A549 (cell line): ENCODE results near the gene SKA2. TPM values are rescaled to one million over a fixed set of nuclear protein-coding genes. Genes with fewer than 3 reads are reported as not detected.
A peak's percentile ranks its signal among the peaks of the same experiment; 100 is the strongest.

Source experiments
- ATAC-seq, 2 experiments: fragments of 200-7000 bp in 1 of 2; fragments of >200 bp in 1 of 2; cut with Nextera tagmentation in 1 of 2; cut with Tn5 transposase in 1 of 2; 3 replicates each; pipeline versions ENCODE4 v1.8.0 to v1.9.1; 2018 to 2020; ENCODE audit warnings: mild to moderate bottlenecking in 1 of 2, moderate library complexity in 1 of 2
- CTCF ChIA-PET: fragments of 300-600 bp; sonication (Branson Sonifier 250); formaldehyde crosslinking; extraction: SDS; loops from one replicate; lab custom pipeline; 2021; ENCODE audit warnings: antibody characterized with exemption, inconsistent platforms; lab: Yijun Ruan, JAX
- POLR2A ChIA-PET: fragments of 350-600 bp; formaldehyde crosslinking; extraction: SDS; loops from one replicate; lab custom pipeline; 2021; ENCODE audit warnings: antibody characterized with exemption, inconsistent platforms; lab: Yijun Ruan, JAX
- DNase-seq, 2 experiments: peaks; one replicate each; pipeline versions ENCODE4 v3.0.0 to v3.0.0-alpha.2; 2011 to 2016; ENCODE audit warnings: low read depth in 1 of 2, low spot score in 1 of 2
- FAIRE-seq: peaks from 2 replicates; lab custom pipeline; 2011; peaks lifted over from hg19 to GRCh38; lab: Jason Lieb, UNC
- H3K27ac ChIP-seq, 2 experiments: fragments of >200 bp; sonication (Bioruptor Twin); formaldehyde crosslinking; 3 replicates each; pipeline ENCODE4 v1.5.1; 2016 to 2017
- H3K4me1 ChIP-seq: fragments of >200 bp; sonication (Bioruptor Twin); formaldehyde crosslinking; 3 replicates; pipeline ENCODE4 v1.6.1; 2016
- H3K4me2 ChIP-seq: fragments of >200 bp; sonication (Bioruptor Twin); formaldehyde crosslinking; 3 replicates; pipeline ENCODE4 v1.6.1; 2016
- H3K4me3 ChIP-seq: fragments of >200 bp; sonication (Bioruptor Twin); formaldehyde crosslinking; 3 replicates; pipeline ENCODE4 v1.5.1; 2016
- H3K9me3 ChIP-seq: fragments of >200 bp; sonication (Bioruptor Twin); formaldehyde crosslinking; 3 replicates; pipeline ENCODE4 v1.6.1; 2016
- CHD2 ChIP-seq: fragments of 150-350 bp; IDR thresholded peaks from 2 replicates; pipeline ENCODE4 v1.6.1; 2014; ENCODE audit warnings: low read length; ENCODE audit not compliant: partially characterized antibody
- CHD4 ChIP-seq: fragments of 200-600 bp; sonication (generic); IDR thresholded peaks from 2 replicates; pipeline ENCODE4 v1.6.1; 2016; ENCODE audit warnings: antibody characterized with exemption, mild to moderate bottlenecking, borderline replicate concordance
- ESRRA ChIP-seq: fragments of 150-350 bp; IDR thresholded peaks from 2 replicates; pipeline ENCODE4 v1.6.1; 2014; ENCODE audit warnings: mild to moderate bottlenecking, low read length, borderline replicate concordance
- FOSB ChIP-seq: fragments of 250-450 bp; sonication (Bioruptor Pico); IDR thresholded peaks from 2 replicates; pipeline ENCODE4 v1.5.0; 2020; ENCODE audit warnings: mild to moderate bottlenecking, moderate library complexity
- FOSL2 ChIP-seq, 2 experiments: fragments of 450-650 bp in 1 of 2; fragments of >200 bp in 1 of 2; sonication (Bioruptor Twin) in 1 of 2; formaldehyde crosslinking; IDR thresholded peaks; 2 replicates each; pipeline versions ENCODE4 v1.5.0 to v1.6.1; 2016 to 2020; ENCODE audit warnings: mild to moderate bottlenecking in 1 of 2, moderate library complexity in 1 of 2
- FOXS1 ChIP-seq: fragments of 250-450 bp; sonication (Bioruptor Pico); IDR thresholded peaks from 2 replicates; pipeline ENCODE4 v1.5.0; 2020; ENCODE audit warnings: mild to moderate bottlenecking, moderate library complexity
- GATA3 ChIP-seq: IDR thresholded peaks from 2 replicates; pipeline ENCODE4 v1.6.1; 2012; ENCODE audit warnings: borderline replicate concordance
- HEYL ChIP-seq: fragments of 250-450 bp; sonication (Bioruptor Pico); IDR thresholded peaks from 2 replicates; pipeline ENCODE4 v1.8.0; 2021; ENCODE audit warnings: mild to moderate bottlenecking, moderate library complexity
- HOXA7 ChIP-seq: fragments of 250-450 bp; sonication (Bioruptor Pico); IDR thresholded peaks from 2 replicates; pipeline ENCODE4 v1.5.0; 2020; ENCODE audit warnings: mild to moderate bottlenecking, moderate library complexity
- HOXB13 ChIP-seq: fragments of 250-450 bp; sonication (Bioruptor Pico); IDR thresholded peaks from 2 replicates; pipeline ENCODE4 v1.5.0; 2020; ENCODE audit warnings: low read depth, mild to moderate bottlenecking, moderate library complexity
- HOXB5 ChIP-seq: fragments of 250-450 bp; sonication (Bioruptor Pico); IDR thresholded peaks from 2 replicates; pipeline ENCODE4 v1.5.0; 2020; ENCODE audit warnings: mild to moderate bottlenecking, moderate library complexity
- KDM1A ChIP-seq: fragments of 200-600 bp; sonication (generic); IDR thresholded peaks from 2 replicates; pipeline ENCODE4 v1.6.1; 2016; ENCODE audit warnings: low read depth, mild to moderate bottlenecking
- MAZ ChIP-seq: fragments of 150-350 bp; IDR thresholded peaks from 2 replicates; pipeline ENCODE4 v1.6.1; 2014; ENCODE audit warnings: antibody characterized with exemption, low read depth, low read length, borderline replicate concordance
- MYC ChIP-seq: IDR thresholded peaks from 2 replicates; pipeline ENCODE4 v1.6.1; 2012; ENCODE audit warnings: mild to moderate bottlenecking, inconsistent platforms, low read length, improper control_type of control experiment, borderline replicate concordance
- PHF8 ChIP-seq: fragments of 200-600 bp; sonication (generic); IDR thresholded peaks from 2 replicates; pipeline ENCODE4 v1.6.1; 2016; ENCODE audit warnings: low read depth, mild to moderate bottlenecking, antibody characterized with exemption, moderate library complexity, borderline replicate concordance
- POLR2AphosphoS2 ChIP-seq: conservative IDR thresholded peaks from 2 replicates; pipeline ENCODE4 v1.6.1; 2012; ENCODE audit warnings: low read length, improper control_type of control experiment, inconsistent platforms
- RAD21 ChIP-seq, 2 experiments: fragments of >200 bp in 1 of 2; sonication (Bioruptor Twin) in 1 of 2; formaldehyde crosslinking in 1 of 2; IDR thresholded peaks in 1 of 2; conservative IDR thresholded peaks in 1 of 2; 2 replicates in 1 of 2; 3 replicates in 1 of 2; pipeline ENCODE4 v1.6.1; 2012 to 2018; ENCODE audit warnings: inconsistent platforms in 1 of 2
- RCOR1 ChIP-seq: fragments of 150-350 bp; IDR thresholded peaks from 2 replicates; pipeline ENCODE4 v1.6.1; 2014; ENCODE audit warnings: antibody characterized with exemption, low read length, low read depth
- RFX5 ChIP-seq: fragments of 450-650 bp; IDR thresholded peaks from 2 replicates; pipeline ENCODE4 v1.7.1; 2014; ENCODE audit warnings: antibody characterized with exemption, mild to moderate bottlenecking, moderate library complexity
- RNF2 ChIP-seq: fragments of 200-600 bp; sonication (generic); IDR thresholded peaks from 2 replicates; pipeline ENCODE4 v1.6.1; 2016; ENCODE audit warnings: low read depth, mild to moderate bottlenecking, antibody characterized with exemption, moderate library complexity, borderline replicate concordance
- SMC3 ChIP-seq: fragments of >200 bp; sonication (Bioruptor Twin); formaldehyde crosslinking; IDR thresholded peaks from 3 replicates; pipeline ENCODE4 v1.6.1; 2018; ENCODE audit warnings: inconsistent platforms
- SREBF2 ChIP-seq: fragments of 450-650 bp; IDR thresholded peaks from 2 replicates; pipeline ENCODE4 v1.6.1; 2014; ENCODE audit warnings: mild to moderate bottlenecking, moderate library complexity
- ZC3H11A ChIP-seq: fragments of 450-650 bp; IDR thresholded peaks from 2 replicates; pipeline ENCODE4 v1.6.1; 2014; ENCODE audit warnings: antibody characterized with exemption, mild to moderate bottlenecking
- ZSCAN20 ChIP-seq: fragments of 250-450 bp; sonication (Bioruptor Pico); IDR thresholded peaks from 2 replicates; pipeline ENCODE4 v1.8.0; 2022; ENCODE audit warnings: mild to moderate bottlenecking, moderate library complexity
- WGBS: methylation state at CpG from one replicate; pipeline ENCODE4 v1.1.6; 2017; ENCODE audit errors: missing lambda C conversion rate; 5-methylcytosine and 5-hydroxymethylcytosine counted together
- polyA plus RNA-seq, 4 experiments: library from polyadenylated mRNA; depleted of rRNA in 3 of 4; stranded (reverse); fragments of >200 nt; fragmentation: RNase III in 1 of 4; extraction: RNeasy Plus Mini Kit Qiagen cat#74134 plus additional on column Dnase treatment in 1 of 4; gene quantifications; 2 replicates in 3 of 4; 3 replicates in 1 of 4; pipeline ENCODE4 v1.2.3, GENCODE V29; 2011 to 2017
- TF ChIP-seq, protein P1 (sequence below): IDR thresholded peaks from 2 replicates; pipeline ENCODE4 v1.6.1; 2012

SKA2 gene
- polyA plus RNA-seq, 2 of the 4 experiments (the other 2 are of a cell fraction): 59.6 to 147 TPM

DNA sequence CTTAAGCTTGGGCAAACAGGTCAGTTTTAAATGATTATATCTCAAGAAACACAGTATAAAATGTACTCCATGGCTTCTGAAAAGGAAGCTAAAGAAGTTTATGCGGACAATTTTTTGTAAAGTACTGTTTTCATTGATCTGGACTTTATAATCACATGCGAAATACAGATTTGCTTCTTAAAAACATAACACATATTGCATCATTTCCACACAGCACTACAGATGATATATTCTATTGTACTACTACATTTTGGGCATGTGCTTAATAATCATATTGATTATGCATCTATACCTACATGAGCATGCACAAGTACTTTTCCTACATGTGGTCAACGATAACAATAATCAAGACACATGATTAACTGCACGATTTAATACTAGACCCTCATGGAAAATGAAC lies 70.8 kb downstream of the SKA2 start:
- TF ChIP-seq RAD21 (conservative IDR thresholded peaks at IDR 0.05 in 1 of 2, IDR thresholded peaks at IDR 0.05 in 1 of 2): no peak
- no peak for TF ChIP-seq POLR2AphosphoS2
- no peak for TF ChIP-seq CHD2
- no peak for TF ChIP-seq RNF2
- no peak for TF ChIP-seq ESRRA
- TF ChIP-seq RFX5: no peak
- no peaks in the 10 kb centered on the region for H3K9me3 ChIP-seq
- POLR2A ChIA-PET: no interaction called here
- CTCF ChIA-PET: no interaction called here
- no peak overlapping the region for H3K4me2 ChIP-seq
- H3K4me3 ChIP-seq: no peak overlapping the region
- WGBS: 90% methylated on average over 4 of the region's 4 CpGs
- ATAC-seq: no peak
- no peak overlapping the region for H3K27ac ChIP-seq
- DNase-seq: no peak
- H3K4me1 ChIP-seq: no peaks in the 10 kb centered on the region
- peak; percentile 13 for FAIRE-seq

DNA sequence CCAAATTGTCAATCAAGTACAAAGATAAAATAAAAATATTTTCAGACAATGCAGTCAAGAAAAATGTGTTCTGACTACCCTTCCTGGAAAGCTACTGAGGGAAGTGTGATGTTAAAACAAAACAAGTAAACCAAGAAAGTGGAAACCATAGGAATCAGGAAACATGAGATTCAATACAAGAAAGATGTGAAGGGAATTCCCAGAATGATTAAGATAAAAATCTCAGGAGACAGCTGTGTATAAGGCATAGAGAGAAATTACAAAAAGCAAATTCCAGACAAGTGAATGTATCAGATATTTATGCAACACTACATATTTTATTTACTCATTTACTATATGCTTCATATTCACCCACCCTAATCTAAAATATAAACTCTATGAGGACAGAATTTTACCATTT lies 80.5 kb downstream of the SKA2 start:
- Histone ChIP-seq H3K27ac (no peak overlapping the region), H3K4me3 (no peak overlapping the region), H3K4me2 (no peak overlapping the region), H3K4me1 (peaks cover 8% of the 10 kb centered on the region; the same call in 2 of the 3 replicates), H3K9me3 (no peaks in the 10 kb centered on the region)
- CTCF ChIA-PET: interaction anchor here (0.6 to 1.2 kb wide), 2 partner anchors 15 to 104 kb away, joined by 3 to 4 read pairs; no protein-coding TSS in a partner anchor
- DNase-seq (peak in 1 of 2 experiments; percentile 13), ATAC-seq (peak in 1 of 2 experiments; percentile 50; a peak in 2 of 6 replicates), FAIRE-seq (no peak)
- POLR2A ChIA-PET: no interaction called here
- TF ChIP-seq GATA3 (peak; percentile 38; the same call in 1 of the 2 replicates), ZC3H11A (no peak), HOXB13 (CRISPR knock-in tag) (no peak), SMC3 (no peak), HEYL (CRISPR knock-in tag) (no peak), FOXS1 (CRISPR knock-in tag) (no peak), ESRRA (no peak), FOSB (CRISPR knock-in tag) (no peak), KDM1A (no peak), SREBF2 (no peak), CHD4 (no peak), FOSL2 (IDR thresholded peaks at IDR 0.05) (no peak), FOSL2 (CRISPR knock-in tag; IDR thresholded peaks at IDR 0.05) (peak; percentile 63), HOXB5 (no peak), RFX5 (no peak), MAZ (no peak)

- FAIRE-seq: peak; percentile 70
- WGBS: 97% methylated on average over 1 of the region's 1 CpG
- POLR2A ChIA-PET: no interaction called here
- Histone ChIP-seq H3K9me3 (no peaks in the 10 kb centered on the region), H3K27ac (no peak overlapping the region), H3K4me1 (peaks cover 8% of the 10 kb centered on the region; the same call in 2 of the 3 replicates), H3K4me3 (no peak overlapping the region), H3K4me2 (no peak overlapping the region)
- TF ChIP-seq FOSB (CRISPR knock-in tag) (no peak), HOXA7 (no peak), PHF8 (no peak)
- DNase-seq: no peak
- no peak for ATAC-seq
- CTCF ChIA-PET: interaction anchor here (0.6 to 1.2 kb wide), 2 partner anchors 14 to 104 kb away, joined by 3 to 4 read pairs; no protein-coding TSS in a partner anchor
Measured at GRCh38 chr17:59073972-59074371, 81.0 kb downstream of the SKA2 start.

- ATAC-seq (no peak), DNase-seq (no peak), FAIRE-seq (no peak)
- TF ChIP-seq HOXB5 (no peak), RAD21 (conservative IDR thresholded peaks at IDR 0.05 in 1 of 2, IDR thresholded peaks at IDR 0.05 in 1 of 2) (no peak), ZC3H11A (no peak), HOXB13 (CRISPR knock-in tag) (no peak), HEYL (CRISPR knock-in tag) (no peak), ZSCAN20 (CRISPR knock-in tag) (no peak), GATA3 (no peak), FOXS1 (CRISPR knock-in tag) (no peak), MYC (no peak), RCOR1 (no peak)
- TF ChIP-seq, protein P1, sequence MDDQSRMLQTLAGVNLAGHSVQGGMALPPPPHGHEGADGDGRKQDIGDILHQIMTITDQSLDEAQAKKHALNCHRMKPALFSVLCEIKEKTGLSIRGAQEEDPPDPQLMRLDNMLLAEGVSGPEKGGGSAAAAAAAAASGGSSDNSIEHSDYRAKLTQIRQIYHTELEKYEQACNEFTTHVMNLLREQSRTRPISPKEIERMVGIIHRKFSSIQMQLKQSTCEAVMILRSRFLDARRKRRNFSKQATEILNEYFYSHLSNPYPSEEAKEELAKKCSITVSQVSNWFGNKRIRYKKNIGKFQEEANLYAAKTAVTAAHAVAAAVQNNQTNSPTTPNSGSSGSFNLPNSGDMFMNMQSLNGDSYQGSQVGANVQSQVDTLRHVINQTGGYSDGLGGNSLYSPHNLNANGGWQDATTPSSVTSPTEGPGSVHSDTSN: no peak
- no peaks in the 10 kb centered on the region for H3K9me3 ChIP-seq
- H3K4me2 ChIP-seq: no peak overlapping the region
- WGBS: 92% methylated on average over 1 of the region's 1 CpG
- ChIA-PET CTCF (interaction anchor here (1.4 kb wide), 1 partner anchor 12 kb away, joined by 3 read pairs; no protein-coding TSS in a partner anchor), POLR2A (no interaction called here)
- no peak overlapping the region for H3K27ac ChIP-seq
- H3K4me3 ChIP-seq: no peak overlapping the region
- H3K4me1 ChIP-seq: peaks cover 7% of the 10 kb centered on the region; the same call in 2 of the 3 replicates
Measured at GRCh38 chr17:59069856-59070255, 85.1 kb downstream of the SKA2 start.
